ENCODE measurements around the gene GSE1. TPM values are rescaled to one million over a fixed set of nuclear protein-coding genes. Genes with fewer than 3 reads are reported as not detected.

GSE1 gene
- total RNA-seq, 1 experiment from 2014 or later, result 90.2 TPM

DNA sequence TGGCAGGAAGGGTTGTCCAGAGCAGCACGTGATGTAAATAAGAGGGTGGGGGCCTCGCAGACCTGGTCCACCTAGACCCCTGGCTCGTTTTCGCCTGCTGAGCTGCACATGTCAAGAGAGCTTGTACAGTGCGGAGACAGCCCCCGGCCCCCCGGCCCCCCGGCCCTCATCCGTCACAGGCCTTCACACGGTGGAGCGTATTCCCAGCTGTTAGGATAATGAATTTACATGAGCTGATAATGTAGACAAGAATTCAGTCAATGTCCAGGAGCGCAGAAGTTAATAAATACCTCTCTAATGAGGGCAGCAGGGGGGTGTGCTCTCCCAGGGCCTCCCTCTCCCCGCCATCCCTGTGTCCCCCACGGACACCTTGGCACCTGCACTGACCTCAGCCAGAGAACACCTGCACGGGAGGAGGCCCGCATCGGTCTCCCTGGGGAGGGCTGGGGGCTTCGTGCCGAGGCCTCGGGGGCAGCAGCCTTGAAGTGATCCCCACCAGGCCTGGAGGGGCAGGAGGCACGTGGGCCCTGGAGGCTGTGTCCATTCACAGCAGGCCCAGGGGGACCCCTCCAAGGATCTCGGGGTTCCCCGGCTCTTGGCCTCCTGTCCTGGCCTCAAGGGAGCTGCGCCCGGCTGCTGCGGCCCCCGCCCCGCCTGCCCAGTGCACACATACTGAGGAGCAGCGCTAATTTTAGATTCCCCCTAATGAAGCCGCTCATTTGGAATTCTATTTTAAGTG lies 14.6 kb downstream of the GSE1 start:
- Histone ChIP-seq H2AFZ (ENCODE audit: low read depth, low read length, poor library complexity, severe bottlenecking) (no peak overlapping the region), H3K9ac (ENCODE audit: low read length) (no peak overlapping the region), H3K9me2 (ENCODE audit: insufficient read depth) (no peaks in the 10 kb centered on the region), H3K4me2 (ENCODE audit: low read length) (no peak overlapping the region), H3K9me3 (ENCODE audit: control insufficient read depth in 1 of 2, insufficient read depth in 1 of 2, low read depth in 1 of 2, low read length in 2 of 2) (peaks cover 14 to 18% of the 10 kb centered on the region in 2 experiments; a peak in 3 of 4 replicates), H3K36me3 (ENCODE audit: control insufficient read depth in 1 of 2, insufficient read depth in 2 of 2, low read length in 2 of 2) (no peaks in the 10 kb centered on the region), H3K79me2 (ENCODE audit: insufficient read depth, low read length) (peaks cover 95% of the 10 kb centered on the region), H3K4me1 (ENCODE audit: control insufficient read depth in 1 of 2, insufficient read depth in 2 of 2, low read length in 2 of 2) (no peaks in the 10 kb centered on the region), H3K27ac (ENCODE audit: low read depth, low read length) (no peak overlapping the region), H4K20me1 (ENCODE audit: insufficient read depth) (no peaks in the 10 kb centered on the region), H3K4me3 (replicated peaks in 1 of 2; ENCODE audit: low read depth in 1 of 2, low read length in 2 of 2) (no peak overlapping the region), H3K27me3 (ENCODE audit: insufficient read depth, low read length) (no peaks in the 10 kb centered on the region)
- intact Hi-C loops (cut with micrococcal nuclease), result no loop called here
- CTCF ChIA-PET, result interaction anchor here (4.7 kb wide), 1 partner anchor 12 kb away, joined by 28 read pairs; no protein-coding TSS in a partner anchor
- BruUV-seq (replicated peaks), result no TSS peak
- RAD21 ChIA-PET (ENCODE audit: low non-redundant PET in 1 of 2, low total read pairs in 2 of 2, uncharacterized antibody in 2 of 2, unreplicated experiment in 2 of 2), result no interaction called here
- POLR2A ChIA-PET, result no interaction called here
- ATAC-seq (no peak), DNase-seq (ENCODE audit: low read depth, low spot score) (no peak)
- no peak for TF ChIP-seq POLR2AphosphoS5 (IDR thresholded peaks at IDR 0.05; ENCODE audit: low read depth, low read length)
- no peak for TF ChIP-seq CEBPB (IDR thresholded peaks at IDR 0.05; ENCODE audit: low read depth)
- no peak for TF ChIP-seq YY1 (IDR thresholded peaks at IDR 0.05; ENCODE audit: extremely low read depth, insufficient replicate concordance, low read depth, low read length)
- TF ChIP-seq, protein P1, sequence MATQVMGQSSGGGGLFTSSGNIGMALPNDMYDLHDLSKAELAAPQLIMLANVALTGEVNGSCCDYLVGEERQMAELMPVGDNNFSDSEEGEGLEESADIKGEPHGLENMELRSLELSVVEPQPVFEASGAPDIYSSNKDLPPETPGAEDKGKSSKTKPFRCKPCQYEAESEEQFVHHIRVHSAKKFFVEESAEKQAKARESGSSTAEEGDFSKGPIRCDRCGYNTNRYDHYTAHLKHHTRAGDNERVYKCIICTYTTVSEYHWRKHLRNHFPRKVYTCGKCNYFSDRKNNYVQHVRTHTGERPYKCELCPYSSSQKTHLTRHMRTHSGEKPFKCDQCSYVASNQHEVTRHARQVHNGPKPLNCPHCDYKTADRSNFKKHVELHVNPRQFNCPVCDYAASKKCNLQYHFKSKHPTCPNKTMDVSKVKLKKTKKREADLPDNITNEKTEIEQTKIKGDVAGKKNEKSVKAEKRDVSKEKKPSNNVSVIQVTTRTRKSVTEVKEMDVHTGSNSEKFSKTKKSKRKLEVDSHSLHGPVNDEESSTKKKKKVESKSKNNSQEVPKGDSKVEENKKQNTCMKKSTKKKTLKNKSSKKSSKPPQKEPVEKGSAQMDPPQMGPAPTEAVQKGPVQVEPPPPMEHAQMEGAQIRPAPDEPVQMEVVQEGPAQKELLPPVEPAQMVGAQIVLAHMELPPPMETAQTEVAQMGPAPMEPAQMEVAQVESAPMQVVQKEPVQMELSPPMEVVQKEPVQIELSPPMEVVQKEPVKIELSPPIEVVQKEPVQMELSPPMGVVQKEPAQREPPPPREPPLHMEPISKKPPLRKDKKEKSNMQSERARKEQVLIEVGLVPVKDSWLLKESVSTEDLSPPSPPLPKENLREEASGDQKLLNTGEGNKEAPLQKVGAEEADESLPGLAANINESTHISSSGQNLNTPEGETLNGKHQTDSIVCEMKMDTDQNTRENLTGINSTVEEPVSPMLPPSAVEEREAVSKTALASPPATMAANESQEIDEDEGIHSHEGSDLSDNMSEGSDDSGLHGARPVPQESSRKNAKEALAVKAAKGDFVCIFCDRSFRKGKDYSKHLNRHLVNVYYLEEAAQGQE (IDR thresholded peaks at IDR 0.05; ENCODE audit: low read depth), result no peak
- TF ChIP-seq JUND (IDR thresholded peaks at IDR 0.05), result no peak
- TF ChIP-seq, protein P2, sequence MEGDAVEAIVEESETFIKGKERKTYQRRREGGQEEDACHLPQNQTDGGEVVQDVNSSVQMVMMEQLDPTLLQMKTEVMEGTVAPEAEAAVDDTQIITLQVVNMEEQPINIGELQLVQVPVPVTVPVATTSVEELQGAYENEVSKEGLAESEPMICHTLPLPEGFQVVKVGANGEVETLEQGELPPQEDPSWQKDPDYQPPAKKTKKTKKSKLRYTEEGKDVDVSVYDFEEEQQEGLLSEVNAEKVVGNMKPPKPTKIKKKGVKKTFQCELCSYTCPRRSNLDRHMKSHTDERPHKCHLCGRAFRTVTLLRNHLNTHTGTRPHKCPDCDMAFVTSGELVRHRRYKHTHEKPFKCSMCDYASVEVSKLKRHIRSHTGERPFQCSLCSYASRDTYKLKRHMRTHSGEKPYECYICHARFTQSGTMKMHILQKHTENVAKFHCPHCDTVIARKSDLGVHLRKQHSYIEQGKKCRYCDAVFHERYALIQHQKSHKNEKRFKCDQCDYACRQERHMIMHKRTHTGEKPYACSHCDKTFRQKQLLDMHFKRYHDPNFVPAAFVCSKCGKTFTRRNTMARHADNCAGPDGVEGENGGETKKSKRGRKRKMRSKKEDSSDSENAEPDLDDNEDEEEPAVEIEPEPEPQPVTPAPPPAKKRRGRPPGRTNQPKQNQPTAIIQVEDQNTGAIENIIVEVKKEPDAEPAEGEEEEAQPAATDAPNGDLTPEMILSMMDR (IDR thresholded peaks at IDR 0.05 in 2 of 3, conservative IDR thresholded peaks at IDR 0.05 in 1 of 3; ENCODE audit: borderline replicate concordance in 1 of 3, insufficient read depth in 1 of 3, low read depth in 2 of 3, low read length in 2 of 3), result no peak
- no peak for TF ChIP-seq TCF7L2 (IDR thresholded peaks at IDR 0.05; ENCODE audit: borderline replicate concordance, extremely low read depth, insufficient read depth, insufficient read length)
- no peak for TF ChIP-seq ELF1 (IDR thresholded peaks at IDR 0.05; ENCODE audit: borderline replicate concordance, low read depth)
- no peak for TF ChIP-seq CBX3 (IDR thresholded peaks at IDR 0.05; ENCODE audit: low read depth)
- no peak for TF ChIP-seq ZNF274 (IDR thresholded peaks at IDR 0.05; ENCODE audit: low read depth, low read length)
- no peak for TF ChIP-seq SRF (IDR thresholded peaks at IDR 0.05; ENCODE audit: low read depth)
- TF ChIP-seq SP1 (IDR thresholded peaks at IDR 0.05; ENCODE audit: low read depth), result no peak
- TF ChIP-seq SIN3A (IDR thresholded peaks at IDR 0.05; ENCODE audit: low read depth), result no peak
- TF ChIP-seq ZBTB33 (IDR thresholded peaks at IDR 0.05; ENCODE audit: extremely low read depth, insufficient replicate concordance, low read length), result no peak
- TF ChIP-seq MAX (IDR thresholded peaks at IDR 0.05), result no peak
- no peak for TF ChIP-seq EZH2phosphoT487 (IDR thresholded peaks at IDR 0.05; ENCODE audit: borderline replicate concordance)
- no peak for TF ChIP-seq ZFX (IDR thresholded peaks at IDR 0.05)
- TF ChIP-seq FOSL1 (IDR thresholded peaks at IDR 0.05; ENCODE audit: low read depth), result no peak
- no peak for TF ChIP-seq EZH2 (IDR thresholded peaks at IDR 0.05)
- TF ChIP-seq EGR1 (IDR thresholded peaks at IDR 0.05; ENCODE audit: low read depth), result no peak
